ENCODE measurements around the gene SEMA4A. TPM values are rescaled to one million over a fixed set of nuclear protein-coding genes. Genes with fewer than 3 reads are reported as not detected.

The SEMA4A gene
- polyA plus RNA-seq, 1 of the 3 experiments (the other 2 are of a cell fraction): 1.3 TPM

DNA sequence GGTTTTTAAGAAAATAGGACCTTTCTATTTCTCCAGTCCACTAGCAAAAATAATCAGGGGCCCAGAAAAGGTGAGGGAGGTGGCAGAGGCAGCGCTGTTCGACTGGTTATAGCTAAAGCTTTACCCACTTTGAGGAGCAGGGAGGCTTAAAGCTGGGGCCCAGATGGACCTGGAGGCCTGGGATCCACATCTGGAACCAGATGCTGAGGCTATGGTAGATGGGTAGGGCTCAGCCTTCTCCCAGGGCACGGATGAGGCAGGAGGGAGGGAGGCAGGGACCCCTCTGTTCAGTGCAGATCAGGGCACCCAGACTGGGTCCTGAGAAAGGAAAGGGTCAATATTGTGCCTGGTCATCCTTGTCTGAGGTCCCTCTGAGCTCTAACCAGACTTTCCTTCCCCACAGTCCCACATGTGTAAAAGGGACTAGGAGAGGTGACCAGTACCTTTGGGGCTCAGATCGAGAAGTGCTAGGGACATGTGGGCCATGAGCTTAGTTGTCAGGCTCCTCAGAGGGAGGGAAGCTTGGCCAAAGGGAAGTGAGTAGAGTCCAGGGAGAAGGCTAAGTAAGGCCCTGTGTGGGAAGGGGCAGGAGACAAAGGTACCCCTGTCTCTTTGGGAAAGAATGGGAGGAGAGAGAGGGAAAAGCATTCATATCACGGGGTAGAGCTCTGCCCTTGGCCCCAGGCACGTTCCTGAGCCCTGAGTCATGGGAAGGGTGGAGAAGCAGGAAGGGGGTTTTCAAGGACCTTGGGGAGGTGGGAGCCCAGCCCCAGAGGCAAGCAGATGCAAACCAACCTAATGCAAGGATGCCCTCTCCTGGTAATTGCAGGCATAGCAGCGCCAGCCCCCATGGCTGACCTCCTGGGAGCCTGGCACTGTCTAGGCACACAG is 23.5 kb upstream of the SEMA4A start (continued):
- TF ChIP-seq, protein P1, sequence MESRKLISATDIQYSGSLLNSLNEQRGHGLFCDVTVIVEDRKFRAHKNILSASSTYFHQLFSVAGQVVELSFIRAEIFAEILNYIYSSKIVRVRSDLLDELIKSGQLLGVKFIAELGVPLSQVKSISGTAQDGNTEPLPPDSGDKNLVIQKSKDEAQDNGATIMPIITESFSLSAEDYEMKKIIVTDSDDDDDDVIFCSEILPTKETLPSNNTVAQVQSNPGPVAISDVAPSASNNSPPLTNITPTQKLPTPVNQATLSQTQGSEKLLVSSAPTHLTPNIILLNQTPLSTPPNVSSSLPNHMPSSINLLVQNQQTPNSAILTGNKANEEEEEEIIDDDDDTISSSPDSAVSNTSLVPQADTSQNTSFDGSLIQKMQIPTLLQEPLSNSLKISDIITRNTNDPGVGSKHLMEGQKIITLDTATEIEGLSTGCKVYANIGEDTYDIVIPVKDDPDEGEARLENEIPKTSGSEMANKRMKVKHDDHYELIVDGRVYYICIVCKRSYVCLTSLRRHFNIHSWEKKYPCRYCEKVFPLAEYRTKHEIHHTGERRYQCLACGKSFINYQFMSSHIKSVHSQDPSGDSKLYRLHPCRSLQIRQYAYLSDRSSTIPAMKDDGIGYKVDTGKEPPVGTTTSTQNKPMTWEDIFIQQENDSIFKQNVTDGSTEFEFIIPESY (IDR thresholded peaks at IDR 0.05; ENCODE audit: borderline replicate concordance, low read depth): no peak
- TF ChIP-seq FOXJ3 (CRISPR knock-in tag; IDR thresholded peaks at IDR 0.05): no peak
- peak; percentile 67 for TF ChIP-seq TEAD4 (IDR thresholded peaks at IDR 0.05; ENCODE audit: borderline replicate concordance, insufficient read depth)
- TF ChIP-seq, protein P2, sequence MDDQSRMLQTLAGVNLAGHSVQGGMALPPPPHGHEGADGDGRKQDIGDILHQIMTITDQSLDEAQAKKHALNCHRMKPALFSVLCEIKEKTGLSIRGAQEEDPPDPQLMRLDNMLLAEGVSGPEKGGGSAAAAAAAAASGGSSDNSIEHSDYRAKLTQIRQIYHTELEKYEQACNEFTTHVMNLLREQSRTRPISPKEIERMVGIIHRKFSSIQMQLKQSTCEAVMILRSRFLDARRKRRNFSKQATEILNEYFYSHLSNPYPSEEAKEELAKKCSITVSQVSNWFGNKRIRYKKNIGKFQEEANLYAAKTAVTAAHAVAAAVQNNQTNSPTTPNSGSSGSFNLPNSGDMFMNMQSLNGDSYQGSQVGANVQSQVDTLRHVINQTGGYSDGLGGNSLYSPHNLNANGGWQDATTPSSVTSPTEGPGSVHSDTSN (IDR thresholded peaks at IDR 0.05): no peak
- no peak for TF ChIP-seq GABPA (IDR thresholded peaks at IDR 0.05; ENCODE audit: low read depth)
- no peak for TF ChIP-seq YY1 (IDR thresholded peaks at IDR 0.05; ENCODE audit: low read depth)
- TF ChIP-seq, protein P3, sequence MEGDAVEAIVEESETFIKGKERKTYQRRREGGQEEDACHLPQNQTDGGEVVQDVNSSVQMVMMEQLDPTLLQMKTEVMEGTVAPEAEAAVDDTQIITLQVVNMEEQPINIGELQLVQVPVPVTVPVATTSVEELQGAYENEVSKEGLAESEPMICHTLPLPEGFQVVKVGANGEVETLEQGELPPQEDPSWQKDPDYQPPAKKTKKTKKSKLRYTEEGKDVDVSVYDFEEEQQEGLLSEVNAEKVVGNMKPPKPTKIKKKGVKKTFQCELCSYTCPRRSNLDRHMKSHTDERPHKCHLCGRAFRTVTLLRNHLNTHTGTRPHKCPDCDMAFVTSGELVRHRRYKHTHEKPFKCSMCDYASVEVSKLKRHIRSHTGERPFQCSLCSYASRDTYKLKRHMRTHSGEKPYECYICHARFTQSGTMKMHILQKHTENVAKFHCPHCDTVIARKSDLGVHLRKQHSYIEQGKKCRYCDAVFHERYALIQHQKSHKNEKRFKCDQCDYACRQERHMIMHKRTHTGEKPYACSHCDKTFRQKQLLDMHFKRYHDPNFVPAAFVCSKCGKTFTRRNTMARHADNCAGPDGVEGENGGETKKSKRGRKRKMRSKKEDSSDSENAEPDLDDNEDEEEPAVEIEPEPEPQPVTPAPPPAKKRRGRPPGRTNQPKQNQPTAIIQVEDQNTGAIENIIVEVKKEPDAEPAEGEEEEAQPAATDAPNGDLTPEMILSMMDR (IDR thresholded peaks at IDR 0.05): peak; percentile 96
- TF ChIP-seq POLR2AphosphoS5 (IDR thresholded peaks at IDR 0.05; ENCODE audit: low read depth, low read length): peak; percentile 52
- TF ChIP-seq NRF1 (IDR thresholded peaks at IDR 0.05; ENCODE audit: low read depth, low read length): no peak
- no peak for TF ChIP-seq EZH2phosphoT487 (IDR thresholded peaks at IDR 0.05; ENCODE audit: borderline replicate concordance, low read depth)

DNA sequence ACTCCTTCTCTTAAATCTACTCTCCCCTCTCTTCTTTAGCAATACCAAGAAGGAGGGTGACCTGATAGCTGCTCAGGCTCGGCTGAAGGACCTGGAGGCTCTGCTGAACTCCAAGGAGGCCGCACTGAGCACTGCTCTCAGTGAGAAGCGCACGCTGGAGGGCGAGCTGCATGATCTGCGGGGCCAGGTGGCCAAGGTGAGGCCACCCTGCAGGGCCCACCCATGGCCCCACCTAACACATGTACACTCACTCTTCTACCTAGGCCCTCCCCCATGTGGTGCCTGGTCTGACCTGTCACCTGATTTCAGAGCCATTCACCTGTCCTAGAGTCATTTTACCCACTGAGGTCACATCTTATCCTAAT is 22.8 kb upstream of the SEMA4A start:
- Histone ChIP-seq H3F3A (replicated peaks; ENCODE audit: insufficient read depth) (peaks cover 92% of the 10 kb centered on the region), H4K20me1 (ENCODE audit: insufficient read depth) (peaks cover 86% of the 10 kb centered on the region), H3K79me2 (ENCODE audit: insufficient read depth) (peaks cover 91% of the 10 kb centered on the region), H3K4me3 (ENCODE audit: low read depth in 2 of 2, low read length in 1 of 2) (no peak overlapping the region; a peak in 1 of 4 replicates), H3K27ac (ENCODE audit: low read depth in 2 of 2, low read length in 1 of 2) (peak overlapping the region; percentile 94 to 100), H3K9ac (peak overlapping the region; percentile 40; the same call in 1 of the 2 replicates), H3K9me3 (no peaks in the 10 kb centered on the region), H3K4me1 (ENCODE audit: control insufficient read depth in 1 of 2, insufficient read depth in 2 of 2, low read depth in 1 of 2, low read length in 1 of 2) (peaks cover 40 to 45% of the 10 kb centered on the region in 2 experiments), H2AFZ (ENCODE audit: low read depth) (no peak overlapping the region), H3K36me3 (replicated peaks in 1 of 2; ENCODE audit: control insufficient read depth in 1 of 2, insufficient read depth in 2 of 2, low read length in 1 of 2) (peaks cover 35 to 60% of the 10 kb centered on the region in 2 experiments), H3K4me2 (0 out of 2 replicates have a peak overlapping the region, but pooled peaks have one; percentile 14), H3K27me3 (ENCODE audit: insufficient read depth) (no peaks in the 10 kb centered on the region), H3K9me2 (no peaks in the 10 kb centered on the region)
- DNase-seq: no peak
- no peak for TF ChIP-seq NFIC (IDR thresholded peaks at IDR 0.05; ENCODE audit: borderline replicate concordance)
- TF ChIP-seq, protein P3 (IDR thresholded peaks at IDR 0.05): peak; percentile 0; the same call in 1 of the 2 replicates
- CTCF ChIA-PET: interaction anchor here (0.6 to 40.5 kb wide), 23 partner anchors 11 to 1660 kb away, joined by 3 to 1559 read pairs (median 6); partner anchors contain the start of genes LMNA, MEX3A and PMF1
- POLR2A ChIA-PET: interaction anchor here (0.7 kb wide), 1 partner anchor 34 kb away, joined by 4 read pairs; no protein-coding TSS in a partner anchor
- WGBS (ENCODE audit: low lambda C conversion rate): 76% methylated on average over 4 of the region's 6 CpGs
